Right atrium auricular region (tissue), 2 donors: ENCODE measurements around the gene ZC3H11A. TPM values are rescaled to one million over a fixed set of nuclear protein-coding genes. Genes with fewer than 3 reads are reported as not detected.

Experiments used
- DNase-seq: peaks from one replicate; pipeline ENCODE4 v3.0.0-alpha.2; 2019; ENCODE audit warnings: low spot score
- H3K27ac ChIP-seq, 2 donors: fragments of 200-600 bp; sonication (generic); 1 replicate in 1 of 2; 2 replicates in 1 of 2; pipeline ENCODE4 v1.5.1; 2016 to 2019
- H3K27me3 ChIP-seq, 2 donors: fragments of 200-600 bp; sonication (generic); one replicate each; pipeline versions ENCODE4 v1.5.1 to v1.6.0; 2017 to 2019
- H3K36me3 ChIP-seq: fragments of 200-600 bp; sonication (generic); one replicate; pipeline ENCODE4 v1.5.1; 2016
- H3K4me1 ChIP-seq, 2 donors: fragments of 200-600 bp; sonication (generic); one replicate each; pipeline versions ENCODE4 v1.5.1 to v1.6.0; 2017 to 2019
- H3K4me3 ChIP-seq, 2 donors: fragments of 200-600 bp; sonication (generic); 1 replicate in 1 of 2; 2 replicates in 1 of 2; pipeline ENCODE4 v1.5.1; 2017 to 2019; ENCODE audit warnings: mild to moderate bottlenecking in 1 of 2, moderate library complexity in 1 of 2
- H3K9me3 ChIP-seq, 2 donors: fragments of 200-600 bp; sonication (generic); one replicate each; pipeline ENCODE4 v1.5.1; 2019
- CTCF ChIP-seq, 2 donors: fragments of 200-600 bp; sonication (generic); IDR thresholded peaks; one replicate each; pipeline ENCODE4 v1.5.1; 2019; ENCODE audit warnings: antibody characterized with exemption in 2 of 2
- total RNA-seq, 2 donors: library from RNA; depleted of rRNA; stranded (reverse); fragments of >200 nt; gene quantifications; one replicate each; pipeline ENCODE4 v1.1.0, GENCODE V29; 2016

The ZC3H11A gene
- total RNA-seq, 2 donors from 2014 or later: 53.1 to 56.0 TPM

DNA sequence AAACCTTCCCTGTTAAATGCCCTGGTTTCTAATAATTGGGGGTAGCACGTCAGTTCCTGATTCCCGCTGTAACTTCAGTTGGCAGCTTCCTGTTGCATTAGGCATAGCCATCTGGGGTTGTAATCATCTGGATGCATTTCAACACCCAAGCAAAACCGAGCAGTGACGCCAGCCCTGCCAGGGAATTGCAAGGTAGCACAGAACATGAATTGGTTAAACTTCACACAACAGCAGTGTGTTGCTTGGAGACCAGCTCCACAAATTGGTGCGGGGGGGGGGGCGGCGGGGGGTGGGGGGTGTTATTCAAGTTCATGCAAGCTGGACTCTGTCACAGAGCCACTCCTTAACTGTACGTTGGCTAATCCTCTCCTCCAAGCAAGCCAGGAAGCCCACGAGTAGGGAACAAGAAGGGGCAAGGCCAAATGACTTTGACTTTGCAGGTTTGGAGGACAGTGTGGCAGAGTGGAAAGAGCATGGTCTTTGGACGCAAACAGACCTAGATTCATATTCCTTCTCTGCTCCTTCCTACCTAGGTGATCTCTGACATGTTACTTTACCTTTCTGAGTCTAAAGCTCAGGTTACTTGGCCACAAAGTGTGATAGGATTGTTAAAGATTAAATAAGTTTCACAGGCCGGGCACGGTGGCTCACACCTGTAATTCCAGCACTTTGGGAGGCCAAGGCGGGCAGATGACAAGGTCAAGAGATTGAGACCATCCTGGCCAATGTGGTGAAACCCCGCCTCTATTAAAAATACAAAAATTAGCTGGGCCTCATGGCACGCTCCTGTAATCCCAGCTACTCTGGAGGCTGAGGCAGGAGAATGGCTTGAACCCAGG is 25.7 kb upstream of the ZC3H11A start:
- Histone ChIP-seq H3K27ac (peak overlapping the region in 1 of 2 donors; percentile 58), H3K4me3 (peak overlapping the region in 1 of 2 donors; percentile 32), H3K4me1 (peaks cover 0 to 21% of the 10 kb centered on the region in 2 donors), H3K27me3 (no peaks in the 10 kb centered on the region), H3K9me3 (no peaks in the 10 kb centered on the region), H3K36me3 (no peaks in the 10 kb centered on the region)
- TF ChIP-seq CTCF (IDR thresholded peaks at IDR 0.05): no peak
- peak; percentile 92 for DNase-seq

GRCh38 chr1:203771901-203772301 is 23.5 kb upstream of the ZC3H11A start:
- Histone ChIP-seq H3K27me3 (no peaks in the 10 kb centered on the region), H3K9me3 (no peaks in the 10 kb centered on the region), H3K4me3 (no peak overlapping the region), H3K27ac (no peak overlapping the region), H3K4me1 (peaks cover 0 to 21% of the 10 kb centered on the region in 2 donors), H3K36me3 (no peaks in the 10 kb centered on the region)
- no peak for DNase-seq
- no peak for TF ChIP-seq CTCF (IDR thresholded peaks at IDR 0.05)

- Histone ChIP-seq H3K4me1 (peaks cover 0 to 21% of the 10 kb centered on the region in 2 donors), H3K27ac (no peak overlapping the region), H3K9me3 (no peaks in the 10 kb centered on the region), H3K27me3 (no peaks in the 10 kb centered on the region), H3K4me3 (no peak overlapping the region), H3K36me3 (no peaks in the 10 kb centered on the region)
- no peak for DNase-seq
- TF ChIP-seq CTCF (IDR thresholded peaks at IDR 0.05): no peak
Measured at GRCh38 chr1:203772836-203773235, 22.6 kb upstream of the ZC3H11A start.

- Histone ChIP-seq H3K4me3 (no peak overlapping the region), H3K36me3 (no peaks in the 10 kb centered on the region), H3K27ac (no peak overlapping the region), H3K27me3 (no peaks in the 10 kb centered on the region), H3K4me1 (peaks cover 0 to 5% of the 10 kb centered on the region in 2 donors), H3K9me3 (no peaks in the 10 kb centered on the region)
- TF ChIP-seq CTCF (IDR thresholded peaks at IDR 0.05): peak in 1 of 2 donors; percentile 39
- no peak for DNase-seq
Measured at GRCh38 chr1:203776636-203777035, 18.8 kb upstream of the ZC3H11A start.

DNA sequence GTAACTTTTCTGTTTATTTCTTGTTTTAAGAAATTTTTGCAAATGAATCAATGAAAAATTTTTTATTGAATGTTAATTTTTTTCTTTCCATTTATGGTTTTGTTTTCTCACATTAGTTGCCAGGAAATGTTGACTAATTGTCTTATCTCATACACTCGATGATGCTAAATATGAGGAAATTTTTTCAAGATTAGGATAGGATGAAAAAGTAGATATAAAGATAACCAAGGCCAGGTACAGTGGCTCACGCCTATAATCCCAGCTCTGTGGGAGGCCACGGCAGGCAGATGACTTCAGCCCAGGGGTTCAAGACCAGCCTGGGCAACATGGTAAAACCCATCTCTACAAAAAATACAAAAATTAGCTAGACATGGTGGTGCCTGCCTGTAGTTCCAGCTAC is 17.8 kb upstream of the ZC3H11A start:
- no peaks in the 10 kb centered on the region for H3K36me3 ChIP-seq
- no peaks in the 10 kb centered on the region for H3K9me3 ChIP-seq
- H3K4me3 ChIP-seq: no peak overlapping the region
- TF ChIP-seq CTCF (IDR thresholded peaks at IDR 0.05): no peak
- H3K4me1 ChIP-seq: no peaks in the 10 kb centered on the region
- H3K27ac ChIP-seq: no peak overlapping the region
- H3K27me3 ChIP-seq: no peaks in the 10 kb centered on the region
- no peak for DNase-seq
